ENCODE data around the gene ZNF536.

ZNF536 gene

GRCh38 chr19:30498707-30499106 is 126.5 kb downstream of the ZNF536 start:
- Histone ChIP-seq H3K27ac (replicated peaks) (no peak overlapping the region), H3K27me3 (ENCODE audit: insufficient read depth, poor library complexity, severe bottlenecking) (peaks cover 3% of the 10 kb centered on the region), H3K4me3 (replicated peaks; ENCODE audit: insufficient read depth, low read length) (no peak overlapping the region)
- no peak for DNase-seq (ENCODE audit: low read depth in 1 of 2, low spot score in 1 of 2)
- TF ChIP-seq REST (IDR thresholded peaks at IDR 0.05; ENCODE audit: insufficient replicate concordance, low read depth): no peak
- TF ChIP-seq POLR2AphosphoS5 (IDR thresholded peaks at IDR 0.05; ENCODE audit: low read depth): no peak
- TF ChIP-seq SPI1 (IDR thresholded peaks at IDR 0.05; ENCODE audit: borderline replicate concordance, low read depth): no peak
- TF ChIP-seq CTCF (IDR thresholded peaks at IDR 0.05; ENCODE audit: insufficient read depth, low read length): no peak
- TF ChIP-seq GABPA (IDR thresholded peaks at IDR 0.05; ENCODE audit: low read depth): no peak

- H3K4me3 ChIP-seq (replicated peaks; ENCODE audit: insufficient read depth, low read length): no peak overlapping the region
- peaks cover 3% of the 10 kb centered on the region for H3K27me3 ChIP-seq (ENCODE audit: insufficient read depth, poor library complexity, severe bottlenecking)
- H3K27ac ChIP-seq (replicated peaks): no peak overlapping the region
- DNase-seq (ENCODE audit: low read depth in 1 of 2, low spot score in 1 of 2): no peak
- TF ChIP-seq REST (IDR thresholded peaks at IDR 0.05; ENCODE audit: insufficient replicate concordance, low read depth) (no peak), POLR2AphosphoS5 (IDR thresholded peaks at IDR 0.05; ENCODE audit: low read depth) (no peak), SPI1 (IDR thresholded peaks at IDR 0.05; ENCODE audit: borderline replicate concordance, low read depth) (no peak), CTCF (IDR thresholded peaks at IDR 0.05; ENCODE audit: insufficient read depth, low read length) (no peak), GABPA (IDR thresholded peaks at IDR 0.05; ENCODE audit: low read depth) (no peak)
These were observed 132.1 kb downstream of the ZNF536 start for GRCh38 chr19:30504272-30504671.

- no peaks in the 10 kb centered on the region for H3K27me3 ChIP-seq (ENCODE audit: insufficient read depth, poor library complexity, severe bottlenecking)
- no peak overlapping the region for H3K27ac ChIP-seq (replicated peaks)
- DNase-seq (ENCODE audit: low read depth in 1 of 2, low spot score in 1 of 2): no peak
- no peak overlapping the region for H3K4me3 ChIP-seq (replicated peaks; ENCODE audit: insufficient read depth, low read length)
- TF ChIP-seq POLR2AphosphoS5 (IDR thresholded peaks at IDR 0.05; ENCODE audit: low read depth) (no peak), REST (IDR thresholded peaks at IDR 0.05; ENCODE audit: insufficient replicate concordance, low read depth) (no peak), CTCF (IDR thresholded peaks at IDR 0.05; ENCODE audit: insufficient read depth, low read length) (no peak), GABPA (IDR thresholded peaks at IDR 0.05; ENCODE audit: low read depth) (no peak), SPI1 (IDR thresholded peaks at IDR 0.05; ENCODE audit: borderline replicate concordance, low read depth) (no peak)
These were observed 140.2 kb downstream of the ZNF536 start for GRCh38 chr19:30512176-30513081.

Data from HL-60 (cell line).